LNCAP (cell line): ENCODE measurements around the gene JMJD7.

Experiments used
- TF ChIP-seq, protein P1 (sequence below): fragments of 450-650 bp; IDR thresholded peaks from 2 replicates; pipeline ENCODE4 v1.5.1; 2017; ENCODE audit warnings: mild to moderate bottlenecking

JMJD7 gene

GRCh38 chr15:41842229-41842628, 14.3 kb downstream of the JMJD7 start:
- TF ChIP-seq, protein P1, sequence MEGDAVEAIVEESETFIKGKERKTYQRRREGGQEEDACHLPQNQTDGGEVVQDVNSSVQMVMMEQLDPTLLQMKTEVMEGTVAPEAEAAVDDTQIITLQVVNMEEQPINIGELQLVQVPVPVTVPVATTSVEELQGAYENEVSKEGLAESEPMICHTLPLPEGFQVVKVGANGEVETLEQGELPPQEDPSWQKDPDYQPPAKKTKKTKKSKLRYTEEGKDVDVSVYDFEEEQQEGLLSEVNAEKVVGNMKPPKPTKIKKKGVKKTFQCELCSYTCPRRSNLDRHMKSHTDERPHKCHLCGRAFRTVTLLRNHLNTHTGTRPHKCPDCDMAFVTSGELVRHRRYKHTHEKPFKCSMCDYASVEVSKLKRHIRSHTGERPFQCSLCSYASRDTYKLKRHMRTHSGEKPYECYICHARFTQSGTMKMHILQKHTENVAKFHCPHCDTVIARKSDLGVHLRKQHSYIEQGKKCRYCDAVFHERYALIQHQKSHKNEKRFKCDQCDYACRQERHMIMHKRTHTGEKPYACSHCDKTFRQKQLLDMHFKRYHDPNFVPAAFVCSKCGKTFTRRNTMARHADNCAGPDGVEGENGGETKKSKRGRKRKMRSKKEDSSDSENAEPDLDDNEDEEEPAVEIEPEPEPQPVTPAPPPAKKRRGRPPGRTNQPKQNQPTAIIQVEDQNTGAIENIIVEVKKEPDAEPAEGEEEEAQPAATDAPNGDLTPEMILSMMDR = no peak

DNA sequence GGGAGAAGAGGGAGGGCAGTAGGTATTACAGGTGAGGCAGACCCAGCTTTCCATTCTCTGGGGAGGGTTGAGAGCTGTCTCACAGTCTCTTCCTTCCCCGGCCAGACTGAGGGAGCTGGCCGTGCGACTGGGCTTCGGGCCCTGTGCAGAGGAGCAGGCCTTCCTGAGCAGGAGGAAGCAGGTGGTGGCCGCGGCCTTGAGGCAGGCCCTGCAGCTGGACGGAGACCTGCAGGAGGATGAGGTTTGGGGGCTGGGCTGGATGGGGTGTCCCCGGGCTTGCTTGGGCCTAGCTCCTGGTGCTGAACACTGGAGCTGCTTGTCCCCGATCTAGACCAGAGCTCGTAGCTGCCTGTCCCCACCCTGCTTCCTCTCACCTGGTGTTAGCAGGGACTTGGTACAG, 15.7 kb downstream of the JMJD7 start:
- TF ChIP-seq, protein P1 = no peak

DNA sequence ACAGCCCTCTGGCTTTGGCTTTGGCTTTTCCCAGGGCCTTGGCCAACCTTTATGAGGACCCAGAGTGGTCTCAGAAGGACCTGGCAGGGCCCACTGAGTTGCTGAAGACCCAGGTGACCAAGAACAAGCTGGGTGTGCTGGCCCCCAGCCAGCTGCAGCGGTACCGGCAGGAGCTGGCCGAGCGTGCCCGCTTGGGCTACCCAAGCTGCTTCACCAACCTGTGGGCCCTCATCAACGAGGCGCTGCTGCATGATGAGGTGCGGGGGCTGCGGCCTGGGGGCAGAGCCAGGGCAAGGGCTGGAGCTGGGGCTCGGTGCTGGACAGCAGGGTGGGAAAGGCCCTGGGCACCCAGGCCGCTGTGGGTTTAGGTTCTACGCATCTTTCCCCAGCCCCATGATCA, 16.9 kb downstream of the JMJD7 start:
- TF ChIP-seq, protein P1 = no peak

DNA sequence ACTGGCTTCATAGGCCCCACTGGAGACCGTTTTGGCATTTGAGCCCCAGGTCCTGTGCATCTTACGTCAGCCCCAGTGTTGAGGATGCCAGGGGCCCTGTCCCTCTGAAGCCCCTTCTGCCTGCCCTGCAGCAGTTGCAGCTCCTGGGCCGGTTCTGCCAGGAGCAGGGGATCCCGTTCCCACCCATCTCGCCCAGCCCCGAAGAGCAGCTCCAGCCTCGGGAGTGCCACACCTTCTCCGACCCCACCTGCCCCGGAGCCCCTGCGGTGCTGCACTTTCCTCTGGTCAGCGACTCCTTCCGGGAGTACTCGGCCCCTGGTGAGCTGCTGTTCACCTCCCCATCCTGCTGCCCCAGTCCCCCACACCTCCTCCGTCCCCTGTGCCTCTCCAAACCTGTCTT, 19.3 kb downstream of the JMJD7 start:
- TF ChIP-seq, protein P1 = no peak

DNA sequence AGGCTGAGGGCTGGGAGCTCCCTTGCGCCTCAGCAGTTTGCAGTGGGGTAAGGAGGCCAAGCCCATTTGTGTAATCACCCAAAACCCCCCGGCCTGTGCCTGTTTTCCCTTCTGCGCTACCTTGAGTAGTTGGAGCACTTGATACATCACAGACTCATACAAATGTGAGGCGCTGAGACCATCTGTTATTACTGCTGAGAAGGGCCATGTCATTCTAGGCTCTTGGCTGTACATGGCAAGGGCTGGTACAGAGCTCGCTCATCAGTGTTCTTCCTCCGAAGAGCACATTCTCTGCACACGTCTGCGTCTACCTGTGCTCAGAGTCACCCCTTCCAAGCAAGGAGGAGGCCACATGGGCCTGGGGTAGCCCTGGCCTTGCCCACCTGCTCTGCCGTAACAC, 20.1 kb downstream of the JMJD7 start:
- TF ChIP-seq, protein P1 = no peak

- TF ChIP-seq, protein P1 = no peak
Observed at GRCh38 chr15:41848631-41849030, 20.7 kb downstream of the JMJD7 start.

GRCh38 chr15:41849204-41849603, 21.3 kb downstream of the JMJD7 start:
- TF ChIP-seq, protein P1 = no peak

DNA sequence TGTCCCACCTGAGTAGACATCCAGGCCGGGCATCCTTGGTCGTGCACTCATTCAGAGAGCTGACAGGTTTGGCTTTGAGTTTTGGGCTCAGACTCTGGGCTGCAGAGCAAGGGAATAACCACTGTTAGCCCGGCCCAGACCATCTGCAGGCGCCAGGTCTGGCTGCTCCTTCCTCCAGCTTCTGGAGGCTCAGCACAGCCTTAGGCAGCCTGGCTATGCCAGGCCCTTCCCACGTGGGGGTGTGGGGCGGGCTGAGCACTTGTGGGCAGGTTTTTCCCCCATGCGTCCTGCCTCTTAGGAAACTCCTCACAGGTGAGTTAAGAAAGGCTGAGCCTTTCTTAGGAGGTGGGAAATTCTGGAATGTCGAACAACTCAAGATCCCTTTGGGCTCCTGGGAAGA, 22.0 kb downstream of the JMJD7 start:
- TF ChIP-seq, protein P1 = no peak
